IgD-negative memory B cell (primary cell): ENCODE results near the gene GPS1. TPM values are rescaled to one million over a fixed set of nuclear protein-coding genes. Genes with fewer than 3 reads are reported as not detected.
A peak's percentile ranks its signal among the peaks of the same experiment; 100 is the strongest.

Source experiments
- H3K27ac Mint-ChIP-seq, 3 donors: one replicate each; pipeline ENCODE4 v1.8.0; 2020 to 2022; ENCODE audit warnings: mild to moderate bottlenecking in 3 of 3, mixed read lengths in 3 of 3, moderate library complexity in 1 of 3
- H3K27me3 Mint-ChIP-seq: one replicate; pipeline ENCODE4 v1.8.0; 2021; ENCODE audit warnings: mixed read lengths
- H3K36me3 Mint-ChIP-seq: one replicate; pipeline ENCODE4 v1.8.0; 2020; ENCODE audit warnings: mild to moderate bottlenecking, mixed read lengths
- H3K4me1 Mint-ChIP-seq, 3 donors: one replicate each; pipeline ENCODE4 v1.8.0; 2020 to 2022; ENCODE audit warnings: mixed read lengths in 3 of 3, mild to moderate bottlenecking in 1 of 3
- H3K4me3 Mint-ChIP-seq, 4 donors: one replicate each; pipeline ENCODE4 v1.8.0; 2020 to 2022; ENCODE audit warnings: mild to moderate bottlenecking in 4 of 4, mixed read lengths in 4 of 4, moderate library complexity in 3 of 4
- H3K9me3 Mint-ChIP-seq, 3 donors: one replicate each; pipeline ENCODE4 v1.8.0; 2020 to 2021; ENCODE audit warnings: mixed read lengths in 3 of 3, mild to moderate bottlenecking in 1 of 3
- polyA plus RNA-seq: library from polyadenylated mRNA; unstranded; fragments of 300-500 nt; fragmentation: Illumina TruSeq; gene quantifications from one replicate; pipeline ENCODE4 v1.2.3, GENCODE V29; 2021

GPS1 gene
- polyA plus RNA-seq, 1 donor from 2014 or later, result 122 TPM

DNA sequence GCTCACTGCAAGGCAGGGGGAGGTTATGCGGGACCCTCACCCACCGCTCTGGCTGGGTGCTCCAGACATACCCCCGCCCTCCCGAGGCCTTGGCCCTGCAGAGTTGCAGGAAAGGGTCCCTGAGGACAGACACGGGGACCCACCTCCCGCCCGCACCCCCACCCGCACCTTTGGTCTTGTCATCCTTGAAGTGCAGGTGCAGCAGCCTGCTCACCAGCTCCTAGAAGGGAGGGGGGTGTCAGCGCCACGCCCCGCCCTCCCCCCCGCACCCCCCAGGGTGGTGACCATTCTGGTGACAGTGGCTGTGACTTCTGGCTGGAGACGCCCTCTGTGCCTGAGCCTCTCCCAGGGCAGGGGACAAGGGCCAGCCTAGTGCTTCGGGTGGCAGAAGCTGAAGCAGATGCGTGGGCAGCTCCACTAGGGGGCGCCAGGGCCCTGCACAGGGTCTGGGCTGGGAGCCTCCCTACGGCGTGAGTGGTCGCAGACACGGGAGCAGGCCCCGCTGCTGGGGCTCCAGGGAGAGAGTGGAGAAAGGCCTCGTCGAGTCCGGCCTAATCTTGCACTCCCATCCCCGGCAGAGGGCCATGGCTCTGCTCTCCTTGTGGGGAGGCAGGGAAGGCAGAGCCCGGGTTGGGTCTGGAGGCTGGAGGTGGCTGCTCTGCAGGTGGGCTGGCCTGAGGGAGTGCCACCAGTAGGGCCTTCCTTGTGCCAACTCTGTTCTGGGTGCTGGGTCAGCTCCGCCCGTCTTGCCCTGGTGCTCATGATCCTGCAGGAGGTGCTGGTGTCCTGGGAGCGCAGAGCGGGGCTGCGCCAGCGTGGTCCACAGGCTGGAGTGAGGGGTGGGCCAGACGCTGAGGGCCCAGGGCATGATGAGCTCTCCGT lies 31.8 kb upstream of the GPS1 start:
- Mint-ChIP-seq H3K9me3 (no peaks in the 10 kb centered on the region), H3K4me3 (peak overlapping the region in 1 of 4 donors; percentile 66), H3K27ac (no peak overlapping the region), H3K4me1 (peaks cover 7 to 10% (median 9%) of the 10 kb centered on the region in 3 donors), H3K27me3 (no peaks in the 10 kb centered on the region), H3K36me3 (no peaks in the 10 kb centered on the region)

DNA sequence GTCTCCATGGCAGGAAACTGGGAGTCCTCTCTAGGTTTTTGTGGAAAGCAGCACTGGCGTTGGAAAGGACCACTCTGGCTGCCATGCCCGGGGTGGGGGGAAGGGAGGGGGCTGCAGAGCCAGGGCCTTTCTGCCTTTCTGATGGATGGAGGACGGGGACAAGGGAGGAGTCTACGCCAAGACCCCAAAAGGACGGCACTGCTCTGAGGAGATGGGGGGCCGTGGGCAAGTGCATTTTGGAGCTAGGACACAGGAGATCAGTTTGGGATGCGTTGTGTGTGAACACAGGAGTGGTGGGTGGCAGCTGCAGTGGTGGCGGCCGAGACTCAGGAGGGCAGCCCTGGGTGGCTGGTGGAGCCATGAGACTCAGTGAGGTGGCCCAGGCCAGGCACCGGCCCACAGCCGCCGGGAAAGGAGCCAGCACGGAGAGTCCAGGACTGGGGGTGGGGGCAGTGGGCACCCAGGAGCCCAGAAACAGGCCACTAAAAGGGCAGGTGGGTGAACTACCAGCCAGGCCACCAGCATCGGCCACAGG lies 31.1 kb upstream of the GPS1 start:
- Mint-ChIP-seq H3K36me3 (no peaks in the 10 kb centered on the region), H3K4me3 (peak overlapping the region in 1 of 4 donors; percentile 33), H3K27ac (no peak overlapping the region), H3K27me3 (no peaks in the 10 kb centered on the region), H3K4me1 (peaks cover 7 to 10% (median 9%) of the 10 kb centered on the region in 3 donors), H3K9me3 (no peaks in the 10 kb centered on the region)

GRCh38 chr17:82021107-82021899 lies 30.4 kb upstream of the GPS1 start:
- H3K36me3 Mint-ChIP-seq, result no peaks in the 10 kb centered on the region
- no peaks in the 10 kb centered on the region for H3K9me3 Mint-ChIP-seq
- H3K27ac Mint-ChIP-seq, result peak overlapping the region in 1 of 3 donors; percentile 79
- H3K4me1 Mint-ChIP-seq, result peaks cover 7 to 10% (median 9%) of the 10 kb centered on the region in 3 donors
- H3K4me3 Mint-ChIP-seq, result peak overlapping the region; percentile 84 to 94 (median 90)
- no peaks in the 10 kb centered on the region for H3K27me3 Mint-ChIP-seq

DNA sequence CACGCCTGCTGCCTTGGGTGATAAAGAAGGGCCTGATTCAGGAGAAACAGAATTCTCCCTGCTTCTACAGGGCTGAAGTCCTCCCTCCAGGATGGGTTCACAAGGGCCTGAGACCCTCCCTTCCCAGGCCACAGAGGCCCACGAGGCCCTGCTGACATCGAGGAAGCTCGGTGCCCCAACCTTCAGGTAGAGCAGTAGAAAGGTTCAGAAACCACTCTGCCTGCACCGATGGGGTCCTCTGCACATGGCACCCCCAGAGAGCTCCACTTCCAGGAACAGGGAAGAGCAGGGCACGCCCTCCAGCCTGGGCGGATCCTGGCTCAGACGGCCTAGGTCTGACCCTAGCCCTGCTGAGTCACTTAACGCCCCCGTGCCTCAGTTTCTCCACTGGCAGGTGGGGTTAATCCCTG lies 29.8 kb upstream of the GPS1 start:
- peaks cover under 1% of the 10 kb centered on the region for H3K36me3 Mint-ChIP-seq
- peaks cover 7 to 10% (median 9%) of the 10 kb centered on the region in 3 donors for H3K4me1 Mint-ChIP-seq
- H3K27me3 Mint-ChIP-seq, result no peaks in the 10 kb centered on the region
- no peaks in the 10 kb centered on the region for H3K9me3 Mint-ChIP-seq
- H3K27ac Mint-ChIP-seq, result peak overlapping the region in 1 of 3 donors; percentile 79
- peak overlapping the region; percentile 84 to 94 (median 90) for H3K4me3 Mint-ChIP-seq

GRCh38 chr17:82022310-82022980 lies 29.3 kb upstream of the GPS1 start, which contains the start of gene CENPX:
TSS of gene CENPX (minus strand) at chr17:82022878. CDS start at chr17:82022861, 17 bp downstream.
- Mint-ChIP-seq H3K9me3 (no peaks in the 10 kb centered on the region), H3K4me1 (peaks cover 7 to 10% (median 9%) of the 10 kb centered on the region in 3 donors), H3K27ac (peak within 1 kb of the TSS; percentile 64 to 86 (median 79)), H3K4me3 (peak within 1 kb of the TSS; percentile 84 to 94 (median 90)), H3K36me3 (peaks cover 1% of the 10 kb centered on the region), H3K27me3 (no peaks in the 10 kb centered on the region)

GRCh38 chr17:82022981-82023446 lies 28.7 kb upstream of the GPS1 start, which contains the start of gene LRRC45:
TSS of gene LRRC45 (plus strand) at chr17:82023305. CDS start at chr17:82023644, 339 bp downstream.
- Mint-ChIP-seq H3K27me3 (no peaks in the 10 kb centered on the region), H3K9me3 (no peaks in the 10 kb centered on the region), H3K36me3 (peaks cover 1% of the 10 kb centered on the region), H3K4me1 (peaks cover 7 to 10% (median 9%) of the 10 kb centered on the region in 3 donors), H3K4me3 (peak within 1 kb of the TSS; percentile 84 to 94 (median 90)), H3K27ac (peak within 1 kb of the TSS; percentile 64 to 86 (median 64))

- H3K36me3 Mint-ChIP-seq, result peaks cover 1% of the 10 kb centered on the region
- peak overlapping the region in 2 of 3 donors; percentile 64 for H3K27ac Mint-ChIP-seq
- H3K4me3 Mint-ChIP-seq, result peak overlapping the region; percentile 80 to 89 (median 86)
- no peaks in the 10 kb centered on the region for H3K27me3 Mint-ChIP-seq
- H3K4me1 Mint-ChIP-seq, result peaks cover 7 to 10% (median 9%) of the 10 kb centered on the region in 3 donors
- no peaks in the 10 kb centered on the region for H3K9me3 Mint-ChIP-seq
These were observed 28.1 kb upstream of the GPS1 start for GRCh38 chr17:82023447-82024241.

DNA sequence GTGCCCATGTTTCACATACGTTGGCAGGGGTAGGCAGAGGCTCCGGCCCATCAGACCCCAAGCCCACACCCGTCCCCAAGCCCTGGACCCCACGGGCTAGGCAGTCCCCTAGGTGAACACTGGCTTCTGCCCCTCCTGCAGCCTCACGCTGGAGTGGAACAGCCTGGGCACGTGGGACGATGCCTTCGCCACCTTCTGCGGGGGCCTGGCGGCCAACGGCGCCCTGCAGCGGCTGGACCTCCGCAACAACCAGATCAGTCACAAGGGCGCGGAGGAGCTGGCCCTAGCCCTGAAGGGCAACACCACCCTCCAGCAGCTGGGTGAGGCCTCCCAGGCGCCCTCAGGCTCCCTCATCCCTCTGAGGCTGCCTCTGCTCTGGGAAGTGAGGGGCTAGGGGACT lies 26.8 kb upstream of the GPS1 start:
- peaks cover 1% of the 10 kb centered on the region for H3K36me3 Mint-ChIP-seq
- H3K27me3 Mint-ChIP-seq, result no peaks in the 10 kb centered on the region
- peaks cover 7 to 10% (median 9%) of the 10 kb centered on the region in 3 donors for H3K4me1 Mint-ChIP-seq
- H3K9me3 Mint-ChIP-seq, result no peaks in the 10 kb centered on the region
- H3K27ac Mint-ChIP-seq, result no peak overlapping the region
- H3K4me3 Mint-ChIP-seq, result no peak overlapping the region

- Mint-ChIP-seq H3K9me3 (no peaks in the 10 kb centered on the region), H3K36me3 (peaks cover 1% of the 10 kb centered on the region), H3K4me3 (peak overlapping the region in 2 of 4 donors; percentile 67 to 81), H3K27me3 (no peaks in the 10 kb centered on the region), H3K4me1 (peaks cover 7 to 11% (median 9%) of the 10 kb centered on the region in 3 donors), H3K27ac (no peak overlapping the region)
These were observed 26.1 kb upstream of the GPS1 start for GRCh38 chr17:82025401-82026107.

- Mint-ChIP-seq H3K36me3 (peaks cover 1% of the 10 kb centered on the region), H3K4me1 (peaks cover 0 to 4% (median 0%) of the 10 kb centered on the region in 3 donors), H3K4me3 (no peak overlapping the region), H3K27me3 (no peaks in the 10 kb centered on the region), H3K27ac (no peak overlapping the region), H3K9me3 (no peaks in the 10 kb centered on the region)
These were observed 23.5 kb upstream of the GPS1 start for GRCh38 chr17:82028246-82028645.

DNA sequence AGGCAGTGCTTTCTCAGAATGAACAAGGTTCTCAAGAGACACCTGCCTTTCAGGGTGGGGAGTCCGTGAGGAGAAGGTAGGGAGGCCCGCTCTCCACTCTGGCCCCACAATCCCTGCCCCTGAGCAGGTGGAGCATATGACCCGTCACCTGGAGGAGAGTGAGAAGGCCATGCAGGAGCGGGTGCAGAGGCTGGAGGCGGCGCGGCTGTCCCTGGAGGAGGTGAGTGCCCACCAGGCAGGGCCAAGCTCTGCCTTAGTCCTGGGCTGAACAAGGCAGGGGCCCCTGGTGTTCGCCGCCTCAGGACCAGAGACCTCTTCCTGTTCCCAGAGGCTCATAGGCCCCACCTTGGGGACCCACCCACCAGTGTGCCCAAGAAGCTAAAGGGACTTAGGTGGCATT lies 22.7 kb upstream of the GPS1 start:
- H3K4me1 Mint-ChIP-seq, result peaks cover 0 to 1% (median 0%) of the 10 kb centered on the region in 3 donors
- H3K4me3 Mint-ChIP-seq, result peak overlapping the region in 2 of 4 donors; percentile 54 to 62
- H3K36me3 Mint-ChIP-seq, result peaks cover 1% of the 10 kb centered on the region
- H3K9me3 Mint-ChIP-seq, result no peaks in the 10 kb centered on the region
- no peaks in the 10 kb centered on the region for H3K27me3 Mint-ChIP-seq
- H3K27ac Mint-ChIP-seq, result no peak overlapping the region

- no peaks in the 10 kb centered on the region for H3K9me3 Mint-ChIP-seq
- peaks cover 1% of the 10 kb centered on the region for H3K36me3 Mint-ChIP-seq
- H3K4me1 Mint-ChIP-seq, result peaks cover 0 to 1% (median 0%) of the 10 kb centered on the region in 3 donors
- no peaks in the 10 kb centered on the region for H3K27me3 Mint-ChIP-seq
- peak overlapping the region; percentile 48 to 88 (median 70) for H3K4me3 Mint-ChIP-seq
- no peak overlapping the region for H3K27ac Mint-ChIP-seq
These were observed 22.3 kb upstream of the GPS1 start for GRCh38 chr17:82029391-82029790.

DNA sequence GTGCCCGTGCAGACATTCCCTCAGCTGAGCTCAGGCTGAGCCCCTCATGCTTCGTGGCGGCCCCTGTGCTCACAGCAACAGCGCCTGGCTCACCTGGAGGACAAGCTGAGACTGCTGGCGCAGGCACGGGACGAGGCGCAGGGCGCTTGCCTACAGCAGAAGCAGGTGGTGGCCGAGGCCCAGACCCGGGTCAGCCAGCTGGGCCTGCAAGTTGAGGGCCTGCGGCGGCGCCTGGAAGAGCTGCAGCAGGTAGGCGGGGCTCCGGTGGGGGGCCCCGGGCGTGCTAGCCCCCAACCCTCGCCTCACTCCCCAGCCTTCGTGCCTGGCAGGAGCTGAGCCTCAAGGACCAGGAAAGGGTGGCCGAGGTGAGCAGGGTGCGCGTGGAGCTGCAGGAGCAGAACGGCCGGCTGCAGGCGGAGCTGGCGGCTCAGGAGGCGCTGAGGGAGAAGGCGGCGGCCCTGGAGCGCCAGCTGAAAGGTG lies 21.7 kb upstream of the GPS1 start:
- Mint-ChIP-seq H3K36me3 (peaks cover 1% of the 10 kb centered on the region), H3K9me3 (no peaks in the 10 kb centered on the region), H3K27me3 (no peaks in the 10 kb centered on the region), H3K4me3 (peak overlapping the region in 3 of 4 donors; percentile 48 to 79 (median 77)), H3K27ac (no peak overlapping the region), H3K4me1 (peaks cover 0 to 3% (median 2%) of the 10 kb centered on the region in 3 donors)
